Liver (tissue), 9 donors: Measurements from ENCODE around the gene MLX. TPM values are rescaled to one million over a fixed set of nuclear protein-coding genes. Genes with fewer than 3 reads are reported as not detected.
"Not testable (repeated sequence)": the region's sequence is repeated elsewhere in the genome, so short reads cannot be mapped to it uniquely, and the experiment has no call there.

Source experiments
- DNase-seq: peaks from one replicate; pipeline ENCODE4 v3.0.0-alpha.2; 2017; ENCODE audit warnings: low spot score
- H3K27ac ChIP-seq, 2 donors: one replicate each; pipeline ENCODE4 v1.7.0; 2013; ENCODE audit warnings: inconsistent platforms in 2 of 2, low read length in 2 of 2, control low read depth in 1 of 2, low read depth in 1 of 2, mild to moderate bottlenecking in 1 of 2
- H3K27me3 ChIP-seq, 4 donors: one replicate each; pipeline versions ENCODE4 v1.6.1 to v1.7.0; 2013; ENCODE audit warnings: low read length in 3 of 4, inconsistent platforms in 1 of 4, mild to moderate bottlenecking in 1 of 4, moderate library complexity in 1 of 4; ENCODE audit not compliant: control insufficient read depth in 4 of 4, insufficient read depth in 4 of 4
- H3K36me3 ChIP-seq, 4 donors: one replicate each; pipeline versions ENCODE4 v1.6.1 to v1.7.0; 2013; ENCODE audit warnings: low read length in 3 of 4, mild to moderate bottlenecking in 3 of 4, low read depth in 1 of 4, moderate library complexity in 1 of 4; ENCODE audit not compliant: control insufficient read depth in 4 of 4, insufficient read depth in 3 of 4
- H3K4me1 ChIP-seq, 4 donors: one replicate each; pipeline versions ENCODE4 v1.6.1 to v1.7.0; 2013; ENCODE audit warnings: low read length in 3 of 4, mild to moderate bottlenecking in 3 of 4, moderate library complexity in 1 of 4; ENCODE audit not compliant: control insufficient read depth in 4 of 4, insufficient read depth in 4 of 4
- H3K4me3 ChIP-seq, 3 donors: one replicate each; pipeline versions ENCODE4 v1.6.1 to v1.7.0; 2013; ENCODE audit warnings: low read length in 3 of 3, control low read depth in 1 of 3, low read depth in 1 of 3, mild to moderate bottlenecking in 1 of 3
- H3K9ac ChIP-seq, 2 donors: one replicate each; pipeline ENCODE4 v1.7.0; 2013; ENCODE audit warnings: low read length in 2 of 2, mild to moderate bottlenecking in 2 of 2, moderate library complexity in 2 of 2, control low read depth in 1 of 2, low read depth in 1 of 2
- H3K9me3 ChIP-seq, 4 donors: one replicate each; pipeline versions ENCODE4 v1.6.1 to v1.7.0; 2013; ENCODE audit warnings: low read length in 3 of 4; ENCODE audit not compliant: control insufficient read depth in 4 of 4
- EGR1 ChIP-seq, 2 donors: IDR thresholded peaks; 2 replicates each; pipeline ENCODE4 v1.6.1; 2016 to 2018; ENCODE audit warnings: antibody characterized with exemption in 2 of 2, low read depth in 2 of 2
- FOXA1 ChIP-seq: IDR thresholded peaks from 2 replicates; pipeline ENCODE4 v1.6.1; 2016; ENCODE audit warnings: antibody characterized with exemption
- FOXA2 ChIP-seq: IDR thresholded peaks from 2 replicates; pipeline ENCODE4 v1.6.1; 2016; ENCODE audit warnings: antibody characterized with exemption
- GABPA ChIP-seq, 2 donors: IDR thresholded peaks in 1 of 2; conservative IDR thresholded peaks in 1 of 2; 2 replicates each; pipeline ENCODE4 v1.6.1; 2016; ENCODE audit warnings: antibody characterized with exemption in 2 of 2, mild to moderate bottlenecking in 1 of 2, moderate library complexity in 1 of 2
- HNF4A ChIP-seq, 2 donors: conservative IDR thresholded peaks; 2 replicates each; pipeline ENCODE4 v1.6.1; 2016; ENCODE audit warnings: antibody characterized with exemption in 2 of 2, mild to moderate bottlenecking in 2 of 2
- HNF4G ChIP-seq: IDR thresholded peaks from 2 replicates; pipeline ENCODE4 v1.6.1; 2016; ENCODE audit warnings: antibody characterized with exemption
- JUND ChIP-seq, 2 donors: IDR thresholded peaks; 2 replicates each; pipeline ENCODE4 v1.6.1; 2016; ENCODE audit warnings: antibody characterized with exemption in 2 of 2
- NR2F2 ChIP-seq: IDR thresholded peaks from 2 replicates; pipeline ENCODE4 v1.6.1; 2016; ENCODE audit warnings: antibody characterized with exemption
- RAD21 ChIP-seq, 2 donors: IDR thresholded peaks; 2 replicates each; pipeline ENCODE4 v1.6.1; 2016; ENCODE audit warnings: antibody characterized with exemption in 2 of 2, mild to moderate bottlenecking in 2 of 2
- RXRA ChIP-seq, 2 donors: IDR thresholded peaks; 2 replicates each; pipeline ENCODE4 v1.6.1; 2017 to 2018; ENCODE audit warnings: antibody characterized with exemption in 2 of 2, mild to moderate bottlenecking in 1 of 2
- SP1 ChIP-seq: IDR thresholded peaks from 2 replicates; pipeline ENCODE4 v1.6.1; 2018; ENCODE audit warnings: antibody characterized with exemption, mild to moderate bottlenecking
- TAF1 ChIP-seq: conservative IDR thresholded peaks from 2 replicates; pipeline ENCODE4 v1.6.1; 2016; ENCODE audit warnings: antibody characterized with exemption, mild to moderate bottlenecking
- YY1 ChIP-seq: IDR thresholded peaks from 2 replicates; pipeline ENCODE4 v1.6.1; 2016; ENCODE audit warnings: antibody characterized with exemption, mild to moderate bottlenecking
- WGBS: extraction: QIAGEN DNeasy Blood & Tissue Kit; methylation state at CpG from one replicate; pipeline ENCODE4 v1.1.7; 2013; 5-methylcytosine and 5-hydroxymethylcytosine counted together
- polyA plus RNA-seq, 2 donors: library from polyadenylated mRNA; stranded (reverse) in 1 of 2; unstranded in 1 of 2; fragments of 200-250 nt in 1 of 2; fragments of >200 nt in 1 of 2; fragmentation: Nextera tagmentation in 1 of 2; extraction: Ambion mirVana in 1 of 2; gene quantifications; one replicate each; pipeline versions ENCODE4 v1.2.1 to v1.2.3, GENCODE V29; 2013 to 2015
- total RNA-seq, 2 donors: library from RNA; depleted of rRNA; stranded (reverse); fragments of >200 nt; gene quantifications; one replicate each; pipeline ENCODE4 v1.2.3, GENCODE V29; 2014
- TF ChIP-seq, protein P1 (sequence below): IDR thresholded peaks from 2 replicates; pipeline ENCODE4 v1.6.1; 2016; ENCODE audit warnings: antibody characterized with exemption, mild to moderate bottlenecking
- TF ChIP-seq, protein P2 (sequence below): fragments of 150-350 bp; IDR thresholded peaks from 2 replicates; pipeline ENCODE4 v1.5.1; 2017; ENCODE audit warnings: improper control_type of control experiment, low read depth, low read length; ENCODE audit not compliant: missing input control
- TF ChIP-seq, protein P3 (sequence below): IDR thresholded peaks from 2 replicates; pipeline ENCODE4 v1.6.1; 2016; ENCODE audit warnings: antibody characterized with exemption
- TF ChIP-seq, protein P4 (sequence below): IDR thresholded peaks from 2 replicates; pipeline ENCODE4 v1.6.1; 2016; ENCODE audit warnings: antibody characterized with exemption
- TF ChIP-seq, protein P5 (sequence below): IDR thresholded peaks from 2 replicates; pipeline ENCODE4 v1.6.1; 2016; ENCODE audit warnings: antibody characterized with exemption
- donor health status: healthy.
- donor health status: healthy.
- donor health status: healthy.
- donor health status: healthy.
- donor health status: healthy.

MLX gene
- total and polyA plus RNA-seq, 4 donors = 19.4 to 40.0 (median 32.1) TPM

DNA sequence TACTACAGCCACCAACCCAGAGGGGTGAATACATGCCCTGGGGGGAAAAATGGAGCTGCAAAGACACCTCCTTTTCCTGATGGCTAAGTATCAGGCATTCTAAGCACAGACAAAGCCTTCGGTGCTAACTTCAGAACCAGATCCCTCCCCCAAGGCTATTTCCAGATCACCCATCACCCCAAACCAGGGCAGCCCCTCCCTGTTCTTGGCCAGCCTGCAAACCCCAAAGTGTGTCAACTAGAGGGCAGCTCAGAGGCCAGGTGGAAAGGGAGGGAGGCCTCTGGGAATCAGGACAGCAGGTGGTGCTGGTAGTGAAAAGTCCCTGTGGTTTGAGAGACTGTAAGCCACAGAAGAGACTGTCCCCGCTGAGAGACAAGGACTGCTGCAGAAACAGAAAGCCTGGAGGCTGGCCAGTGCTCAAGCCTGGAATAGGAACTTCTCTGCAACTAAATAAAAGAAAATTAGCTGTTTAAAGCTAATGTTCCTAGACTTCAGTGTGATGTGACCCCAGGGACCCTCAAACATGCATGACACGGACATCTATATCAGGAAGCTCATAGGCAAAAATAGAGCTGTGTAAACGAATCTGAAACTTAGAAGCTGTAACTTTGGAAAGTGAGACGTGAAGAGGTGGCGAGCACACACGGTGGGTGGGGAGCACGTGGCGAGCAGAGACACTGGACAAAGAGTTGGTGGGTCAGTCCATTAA lies 51.7 kb downstream of the MLX start:
- Histone ChIP-seq H3K9me3 (no peaks in the 10 kb centered on the region), H3K27ac (no peak overlapping the region), H3K4me1 (peaks cover 0 to 13% (median 10%) of the 10 kb centered on the region in 4 donors), H3K36me3 (peaks cover 4 to 18% (median 9%) of the 10 kb centered on the region in 4 donors), H3K9ac (no peak overlapping the region), H3K27me3 (no peaks in the 10 kb centered on the region), H3K4me3 (no peak overlapping the region)
- peak; percentile 43 to 45 for TF ChIP-seq RXRA (IDR thresholded peaks at IDR 0.05)
- peak in 1 of 2 donors; percentile 35 for TF ChIP-seq HNF4A (conservative IDR thresholded peaks at IDR 0.05)
- TF ChIP-seq HNF4G = no peak
- TF ChIP-seq, protein P1, sequence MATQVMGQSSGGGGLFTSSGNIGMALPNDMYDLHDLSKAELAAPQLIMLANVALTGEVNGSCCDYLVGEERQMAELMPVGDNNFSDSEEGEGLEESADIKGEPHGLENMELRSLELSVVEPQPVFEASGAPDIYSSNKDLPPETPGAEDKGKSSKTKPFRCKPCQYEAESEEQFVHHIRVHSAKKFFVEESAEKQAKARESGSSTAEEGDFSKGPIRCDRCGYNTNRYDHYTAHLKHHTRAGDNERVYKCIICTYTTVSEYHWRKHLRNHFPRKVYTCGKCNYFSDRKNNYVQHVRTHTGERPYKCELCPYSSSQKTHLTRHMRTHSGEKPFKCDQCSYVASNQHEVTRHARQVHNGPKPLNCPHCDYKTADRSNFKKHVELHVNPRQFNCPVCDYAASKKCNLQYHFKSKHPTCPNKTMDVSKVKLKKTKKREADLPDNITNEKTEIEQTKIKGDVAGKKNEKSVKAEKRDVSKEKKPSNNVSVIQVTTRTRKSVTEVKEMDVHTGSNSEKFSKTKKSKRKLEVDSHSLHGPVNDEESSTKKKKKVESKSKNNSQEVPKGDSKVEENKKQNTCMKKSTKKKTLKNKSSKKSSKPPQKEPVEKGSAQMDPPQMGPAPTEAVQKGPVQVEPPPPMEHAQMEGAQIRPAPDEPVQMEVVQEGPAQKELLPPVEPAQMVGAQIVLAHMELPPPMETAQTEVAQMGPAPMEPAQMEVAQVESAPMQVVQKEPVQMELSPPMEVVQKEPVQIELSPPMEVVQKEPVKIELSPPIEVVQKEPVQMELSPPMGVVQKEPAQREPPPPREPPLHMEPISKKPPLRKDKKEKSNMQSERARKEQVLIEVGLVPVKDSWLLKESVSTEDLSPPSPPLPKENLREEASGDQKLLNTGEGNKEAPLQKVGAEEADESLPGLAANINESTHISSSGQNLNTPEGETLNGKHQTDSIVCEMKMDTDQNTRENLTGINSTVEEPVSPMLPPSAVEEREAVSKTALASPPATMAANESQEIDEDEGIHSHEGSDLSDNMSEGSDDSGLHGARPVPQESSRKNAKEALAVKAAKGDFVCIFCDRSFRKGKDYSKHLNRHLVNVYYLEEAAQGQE = peak; percentile 13
- TF ChIP-seq FOXA2 = no peak
- no peak for TF ChIP-seq JUND (IDR thresholded peaks at IDR 0.05)
- TF ChIP-seq RAD21 (IDR thresholded peaks at IDR 0.05) = peak; percentile 75 to 82
- no peak for TF ChIP-seq NR2F2
- TF ChIP-seq, protein P2, sequence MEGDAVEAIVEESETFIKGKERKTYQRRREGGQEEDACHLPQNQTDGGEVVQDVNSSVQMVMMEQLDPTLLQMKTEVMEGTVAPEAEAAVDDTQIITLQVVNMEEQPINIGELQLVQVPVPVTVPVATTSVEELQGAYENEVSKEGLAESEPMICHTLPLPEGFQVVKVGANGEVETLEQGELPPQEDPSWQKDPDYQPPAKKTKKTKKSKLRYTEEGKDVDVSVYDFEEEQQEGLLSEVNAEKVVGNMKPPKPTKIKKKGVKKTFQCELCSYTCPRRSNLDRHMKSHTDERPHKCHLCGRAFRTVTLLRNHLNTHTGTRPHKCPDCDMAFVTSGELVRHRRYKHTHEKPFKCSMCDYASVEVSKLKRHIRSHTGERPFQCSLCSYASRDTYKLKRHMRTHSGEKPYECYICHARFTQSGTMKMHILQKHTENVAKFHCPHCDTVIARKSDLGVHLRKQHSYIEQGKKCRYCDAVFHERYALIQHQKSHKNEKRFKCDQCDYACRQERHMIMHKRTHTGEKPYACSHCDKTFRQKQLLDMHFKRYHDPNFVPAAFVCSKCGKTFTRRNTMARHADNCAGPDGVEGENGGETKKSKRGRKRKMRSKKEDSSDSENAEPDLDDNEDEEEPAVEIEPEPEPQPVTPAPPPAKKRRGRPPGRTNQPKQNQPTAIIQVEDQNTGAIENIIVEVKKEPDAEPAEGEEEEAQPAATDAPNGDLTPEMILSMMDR = peak; percentile 42
- TF ChIP-seq, protein P3, sequence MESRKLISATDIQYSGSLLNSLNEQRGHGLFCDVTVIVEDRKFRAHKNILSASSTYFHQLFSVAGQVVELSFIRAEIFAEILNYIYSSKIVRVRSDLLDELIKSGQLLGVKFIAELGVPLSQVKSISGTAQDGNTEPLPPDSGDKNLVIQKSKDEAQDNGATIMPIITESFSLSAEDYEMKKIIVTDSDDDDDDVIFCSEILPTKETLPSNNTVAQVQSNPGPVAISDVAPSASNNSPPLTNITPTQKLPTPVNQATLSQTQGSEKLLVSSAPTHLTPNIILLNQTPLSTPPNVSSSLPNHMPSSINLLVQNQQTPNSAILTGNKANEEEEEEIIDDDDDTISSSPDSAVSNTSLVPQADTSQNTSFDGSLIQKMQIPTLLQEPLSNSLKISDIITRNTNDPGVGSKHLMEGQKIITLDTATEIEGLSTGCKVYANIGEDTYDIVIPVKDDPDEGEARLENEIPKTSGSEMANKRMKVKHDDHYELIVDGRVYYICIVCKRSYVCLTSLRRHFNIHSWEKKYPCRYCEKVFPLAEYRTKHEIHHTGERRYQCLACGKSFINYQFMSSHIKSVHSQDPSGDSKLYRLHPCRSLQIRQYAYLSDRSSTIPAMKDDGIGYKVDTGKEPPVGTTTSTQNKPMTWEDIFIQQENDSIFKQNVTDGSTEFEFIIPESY = no peak
- TF ChIP-seq TAF1 = no peak
- no peak for TF ChIP-seq YY1
- TF ChIP-seq, protein P4, sequence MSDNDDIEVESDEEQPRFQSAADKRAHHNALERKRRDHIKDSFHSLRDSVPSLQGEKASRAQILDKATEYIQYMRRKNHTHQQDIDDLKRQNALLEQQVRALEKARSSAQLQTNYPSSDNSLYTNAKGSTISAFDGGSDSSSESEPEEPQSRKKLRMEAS = no peak
- no peak for TF ChIP-seq GABPA (IDR thresholded peaks at IDR 0.05 in 1 of 2, conservative IDR thresholded peaks at IDR 0.05 in 1 of 2)
- no peak for TF ChIP-seq EGR1 (IDR thresholded peaks at IDR 0.05; ENCODE audit: low read depth in 2 of 2)
- peak; percentile 14 for TF ChIP-seq FOXA1
- TF ChIP-seq, protein P5, sequence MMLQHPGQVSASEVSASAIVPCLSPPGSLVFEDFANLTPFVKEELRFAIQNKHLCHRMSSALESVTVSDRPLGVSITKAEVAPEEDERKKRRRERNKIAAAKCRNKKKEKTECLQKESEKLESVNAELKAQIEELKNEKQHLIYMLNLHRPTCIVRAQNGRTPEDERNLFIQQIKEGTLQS = no peak
- peak; percentile 47 for TF ChIP-seq SP1
- peak; percentile 51 for DNase-seq
- WGBS = 37% methylated on average over 9 of the region's 9 CpGs

DNA sequence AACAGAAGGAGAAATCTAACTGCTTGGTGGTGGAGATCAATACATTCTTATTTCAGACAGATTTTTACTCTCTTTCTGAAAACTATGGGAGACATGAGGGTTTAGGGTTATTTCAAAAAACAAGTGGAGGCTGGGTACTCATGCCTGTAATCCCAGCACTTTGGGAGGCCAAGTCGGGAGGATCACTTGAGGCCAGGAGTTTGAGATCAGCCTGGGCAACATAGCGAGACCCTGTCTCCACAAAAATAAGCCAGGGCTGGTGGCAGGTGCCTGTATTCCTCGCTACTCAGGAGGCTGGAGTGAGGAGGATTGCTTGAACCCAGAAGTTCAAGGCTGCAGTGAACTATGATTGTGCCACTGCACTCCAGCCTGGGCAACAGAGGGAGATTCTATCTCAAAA lies 55.1 kb downstream of the MLX start:
- not testable (repeated sequence) for H3K9me3 ChIP-seq, H3K27ac ChIP-seq, H3K9ac ChIP-seq, H3K36me3 ChIP-seq, H3K4me3 ChIP-seq, H3K27me3 ChIP-seq, DNase-seq
- H3K4me1 ChIP-seq = peaks cover 0 to 13% (median 10%) of the 10 kb centered on the region in 4 donors
- 97% methylated on average over 3 of the region's 3 CpGs for WGBS
